A549 treated with AZD9567 at 1 μM for 4 hours (cell line): ENCODE data around the gene DOCK9. TPM values are rescaled to one million over a fixed set of nuclear protein-coding genes. Genes with fewer than 3 reads are reported as not detected.

ENCODE experiments used
- total RNA-seq: library from RNA; stranded (reverse); fragments of 200-300 nt; extraction: Qiagen RNA extraction; gene quantifications from 5 replicates; pipeline ENCODE4 v1.2.3, GENCODE V29; 2022; ENCODE audit not compliant: insufficient read depth

Gene DOCK9, protein sequence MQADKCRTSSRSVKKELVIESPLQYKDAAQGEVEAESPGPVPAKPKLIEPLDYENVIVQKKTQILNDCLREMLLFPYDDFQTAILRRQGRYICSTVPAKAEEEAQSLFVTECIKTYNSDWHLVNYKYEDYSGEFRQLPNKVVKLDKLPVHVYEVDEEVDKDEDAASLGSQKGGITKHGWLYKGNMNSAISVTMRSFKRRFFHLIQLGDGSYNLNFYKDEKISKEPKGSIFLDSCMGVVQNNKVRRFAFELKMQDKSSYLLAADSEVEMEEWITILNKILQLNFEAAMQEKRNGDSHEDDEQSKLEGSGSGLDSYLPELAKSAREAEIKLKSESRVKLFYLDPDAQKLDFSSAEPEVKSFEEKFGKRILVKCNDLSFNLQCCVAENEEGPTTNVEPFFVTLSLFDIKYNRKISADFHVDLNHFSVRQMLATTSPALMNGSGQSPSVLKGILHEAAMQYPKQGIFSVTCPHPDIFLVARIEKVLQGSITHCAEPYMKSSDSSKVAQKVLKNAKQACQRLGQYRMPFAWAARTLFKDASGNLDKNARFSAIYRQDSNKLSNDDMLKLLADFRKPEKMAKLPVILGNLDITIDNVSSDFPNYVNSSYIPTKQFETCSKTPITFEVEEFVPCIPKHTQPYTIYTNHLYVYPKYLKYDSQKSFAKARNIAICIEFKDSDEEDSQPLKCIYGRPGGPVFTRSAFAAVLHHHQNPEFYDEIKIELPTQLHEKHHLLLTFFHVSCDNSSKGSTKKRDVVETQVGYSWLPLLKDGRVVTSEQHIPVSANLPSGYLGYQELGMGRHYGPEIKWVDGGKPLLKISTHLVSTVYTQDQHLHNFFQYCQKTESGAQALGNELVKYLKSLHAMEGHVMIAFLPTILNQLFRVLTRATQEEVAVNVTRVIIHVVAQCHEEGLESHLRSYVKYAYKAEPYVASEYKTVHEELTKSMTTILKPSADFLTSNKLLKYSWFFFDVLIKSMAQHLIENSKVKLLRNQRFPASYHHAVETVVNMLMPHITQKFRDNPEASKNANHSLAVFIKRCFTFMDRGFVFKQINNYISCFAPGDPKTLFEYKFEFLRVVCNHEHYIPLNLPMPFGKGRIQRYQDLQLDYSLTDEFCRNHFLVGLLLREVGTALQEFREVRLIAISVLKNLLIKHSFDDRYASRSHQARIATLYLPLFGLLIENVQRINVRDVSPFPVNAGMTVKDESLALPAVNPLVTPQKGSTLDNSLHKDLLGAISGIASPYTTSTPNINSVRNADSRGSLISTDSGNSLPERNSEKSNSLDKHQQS (N-terminal part only)
- 20.8 to 29.0 TPM (median 24.0 TPM) in 5 replicates for total RNA-seq

DNA sequence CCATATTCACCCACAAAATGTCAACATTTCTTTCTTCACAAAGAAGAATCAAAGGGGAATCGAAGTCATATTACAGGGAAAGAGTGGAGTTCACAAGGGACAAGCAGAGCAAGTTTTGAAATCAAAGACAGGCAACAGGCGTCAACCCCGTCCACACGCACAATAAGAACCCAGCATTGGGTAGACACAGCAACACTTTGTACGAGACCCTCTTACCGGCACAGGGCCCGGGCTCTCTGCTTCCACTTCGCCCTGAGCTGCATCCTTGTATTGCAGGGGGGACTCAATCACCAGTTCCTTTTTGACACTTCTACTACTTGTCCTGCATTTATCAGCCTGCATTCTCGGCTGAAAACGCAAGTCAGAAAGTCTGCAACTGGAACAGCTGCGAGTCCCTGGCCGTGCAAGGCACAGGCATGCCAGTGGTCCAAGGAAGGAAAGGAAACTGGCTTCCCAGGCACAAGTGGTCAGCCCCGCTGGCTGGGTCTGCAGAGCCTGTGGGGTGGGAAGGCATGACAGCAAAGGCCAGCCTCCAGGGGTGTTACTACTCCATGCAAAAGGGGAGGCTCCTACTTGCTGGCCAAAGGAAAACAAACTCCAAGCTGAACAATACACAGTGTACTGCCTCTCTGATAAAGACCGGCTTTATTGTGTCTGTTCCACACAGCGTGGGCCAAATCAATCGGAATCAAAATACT is at the start of gene DOCK9:
TSS of gene DOCK9 (minus strand) at position 497 of the 698 bp plus-strand sequence. CDS start at position 342, 155 bp downstream.

DNA sequence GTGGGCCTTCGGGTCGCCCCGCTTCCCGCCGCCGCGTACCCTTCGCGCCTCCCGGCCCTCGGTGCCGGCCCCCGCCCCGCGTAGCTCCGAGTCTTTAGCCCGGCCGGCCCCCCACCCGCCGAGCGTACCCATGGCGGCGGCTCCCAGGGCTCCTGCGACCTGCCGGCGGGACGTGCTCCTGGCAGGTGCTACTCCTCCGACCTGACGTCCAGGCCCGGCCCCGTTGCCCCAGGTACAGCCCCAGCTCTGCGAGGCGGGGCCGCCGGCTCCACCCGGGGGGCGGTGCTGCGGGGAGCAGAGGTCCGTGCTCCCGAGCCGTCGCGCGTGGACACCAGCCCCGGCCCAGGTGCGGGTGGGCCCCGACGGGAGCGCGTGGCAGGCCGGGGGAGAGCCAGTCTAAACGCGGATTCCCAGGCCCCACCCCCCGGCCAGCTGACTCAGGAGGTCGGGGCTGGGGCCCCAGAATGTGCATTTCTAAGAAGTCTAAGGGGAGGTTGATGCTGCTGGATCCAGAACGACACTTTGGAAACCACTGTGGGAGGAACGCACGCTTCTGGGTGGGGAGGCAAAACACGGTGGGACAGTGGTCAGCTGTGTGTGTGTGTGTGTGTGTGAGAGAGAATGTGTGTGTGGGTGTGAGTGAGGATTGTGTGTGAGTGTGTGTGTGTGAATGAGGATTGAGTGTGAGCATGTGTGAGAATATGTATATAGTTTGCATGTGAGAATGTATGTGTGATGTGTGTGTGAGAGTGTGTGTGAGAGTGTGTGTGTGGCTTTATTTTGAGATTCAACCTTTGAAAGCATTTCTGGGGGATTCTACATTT is 225.2 kb downstream of the DOCK9 start, which contains the start of gene SLC15A1:
TSS of gene SLC15A1 (minus strand) at position 206 of the 824 bp plus-strand sequence. CDS start at position 132, 74 bp downstream.

Other genes starting within 250 kb of the DOCK9 start
- 0.03 to 0.05 TPM (median 0.03 TPM) in 3 of 5 replicates, not detected in the others for gene SLC15A1, start 225.4 kb downstream of the DOCK9 start, total RNA-seq
- gene UBAC2, start 222.8 kb upstream of the DOCK9 start, total RNA-seq = 62.2 to 84.8 TPM (median 67.6 TPM) in 5 replicates